BJ (cell line): ENCODE results near the gene PPIF. TPM values are rescaled to one million over a fixed set of nuclear protein-coding genes. Genes with fewer than 3 reads are reported as not detected.

Experiments
- CTCF ChIA-PET: fragments of 350-600 bp; formaldehyde crosslinking; extraction: SDS; loops from one replicate; lab custom pipeline; 2021; ENCODE audit warnings: antibody characterized with exemption, inconsistent platforms; lab: Yijun Ruan, JAX
- POLR2A ChIA-PET: fragments of 300-600 bp; sonication (Branson Sonifier 250); formaldehyde crosslinking; extraction: SDS; loops from one replicate; lab custom pipeline; 2021; ENCODE audit warnings: antibody characterized with exemption; lab: Charles Lee
- DNase-seq: peaks from one replicate; pipeline ENCODE4 v3.0.0-alpha.2; 2011; ENCODE audit warnings: low read depth
- H3K27me3 ChIP-seq: 2 replicates; pipeline ENCODE4 v1.6.0; 2011; ENCODE audit warnings: low read length; ENCODE audit not compliant: control insufficient read depth, insufficient read depth
- H3K36me3 ChIP-seq: 2 replicates; pipeline ENCODE4 v1.5.1; 2011; ENCODE audit warnings: low read length; ENCODE audit not compliant: control insufficient read depth, insufficient read depth
- H3K4me3 ChIP-seq: 2 replicates; pipeline ENCODE4 v1.5.1; 2011; ENCODE audit warnings: low read depth, mild to moderate bottlenecking, control low read depth, low read length
- polyA plus RNA-seq: library from polyadenylated mRNA; depleted of rRNA; stranded (reverse); fragments of >200 nt; gene quantifications from 2 replicates; pipeline ENCODE4 v1.2.3, GENCODE V29; 2011
- TF ChIP-seq, protein P1 (sequence below): IDR thresholded peaks from 2 replicates; pipeline ENCODE4 v1.5.1; 2011; ENCODE audit warnings: low read depth, mild to moderate bottlenecking, control low read depth, inconsistent platforms, low read length, moderate library complexity; ENCODE audit not compliant: insufficient read depth

Gene PPIF
- polyA plus RNA-seq, 1 experiment, result 73.9 TPM

DNA sequence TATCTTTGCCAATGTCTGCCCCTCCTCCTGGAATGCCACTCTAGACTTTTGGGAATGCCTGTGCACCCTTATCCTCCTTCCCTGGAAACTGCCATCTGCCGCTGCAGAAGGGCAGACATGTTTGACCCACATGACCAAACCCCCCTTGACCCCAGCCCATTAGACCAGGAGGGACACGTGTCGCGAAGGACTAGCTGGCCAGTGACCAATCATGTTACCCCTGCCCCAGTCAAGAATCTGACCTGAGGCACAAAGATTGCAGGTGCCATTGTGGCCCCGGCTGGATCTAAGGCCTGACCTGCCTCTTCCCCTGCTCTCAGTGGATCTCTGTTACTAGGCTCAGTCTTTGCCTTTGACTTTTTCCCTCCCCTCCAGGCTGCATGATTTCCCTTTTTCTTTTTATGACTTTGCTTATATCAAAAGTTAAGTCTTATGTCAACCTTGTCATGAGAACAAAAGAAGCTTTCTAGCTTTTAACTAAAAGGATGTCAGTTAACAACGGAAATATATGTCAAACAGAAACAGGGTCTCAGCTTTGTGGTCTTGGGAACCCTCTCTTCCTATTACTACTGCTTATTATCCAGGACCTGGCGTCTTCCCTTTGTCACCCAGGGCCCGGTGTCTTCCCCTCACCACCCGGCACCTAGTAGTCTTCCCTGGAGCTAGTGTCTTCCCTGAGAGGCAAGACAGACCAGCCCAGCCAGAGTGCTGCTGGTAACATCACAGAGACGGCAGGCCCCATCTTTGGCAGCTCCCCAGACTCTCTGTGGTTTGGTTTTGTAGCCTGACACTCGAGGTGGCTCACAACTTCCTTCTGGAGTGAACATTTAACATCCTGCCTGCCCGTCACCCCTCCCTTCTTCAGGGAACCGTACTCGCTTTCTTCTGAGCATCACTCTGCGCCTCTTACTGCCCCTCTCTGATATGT, 24.4 kb upstream of the PPIF start:
- TF ChIP-seq, protein P1, sequence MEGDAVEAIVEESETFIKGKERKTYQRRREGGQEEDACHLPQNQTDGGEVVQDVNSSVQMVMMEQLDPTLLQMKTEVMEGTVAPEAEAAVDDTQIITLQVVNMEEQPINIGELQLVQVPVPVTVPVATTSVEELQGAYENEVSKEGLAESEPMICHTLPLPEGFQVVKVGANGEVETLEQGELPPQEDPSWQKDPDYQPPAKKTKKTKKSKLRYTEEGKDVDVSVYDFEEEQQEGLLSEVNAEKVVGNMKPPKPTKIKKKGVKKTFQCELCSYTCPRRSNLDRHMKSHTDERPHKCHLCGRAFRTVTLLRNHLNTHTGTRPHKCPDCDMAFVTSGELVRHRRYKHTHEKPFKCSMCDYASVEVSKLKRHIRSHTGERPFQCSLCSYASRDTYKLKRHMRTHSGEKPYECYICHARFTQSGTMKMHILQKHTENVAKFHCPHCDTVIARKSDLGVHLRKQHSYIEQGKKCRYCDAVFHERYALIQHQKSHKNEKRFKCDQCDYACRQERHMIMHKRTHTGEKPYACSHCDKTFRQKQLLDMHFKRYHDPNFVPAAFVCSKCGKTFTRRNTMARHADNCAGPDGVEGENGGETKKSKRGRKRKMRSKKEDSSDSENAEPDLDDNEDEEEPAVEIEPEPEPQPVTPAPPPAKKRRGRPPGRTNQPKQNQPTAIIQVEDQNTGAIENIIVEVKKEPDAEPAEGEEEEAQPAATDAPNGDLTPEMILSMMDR, result no peak
- no peak for DNase-seq
- H3K27me3 ChIP-seq, result no peaks in the 10 kb centered on the region
- ChIA-PET POLR2A (no interaction called here), CTCF (interaction anchor here (0.6 to 1.4 kb wide), 4 partner anchors 25 to 128 kb away, joined by 3 to 4 read pairs (median 3); no protein-coding TSS in a partner anchor)
- no peak overlapping the region for H3K4me3 ChIP-seq
- H3K36me3 ChIP-seq, result no peaks in the 10 kb centered on the region

DNA sequence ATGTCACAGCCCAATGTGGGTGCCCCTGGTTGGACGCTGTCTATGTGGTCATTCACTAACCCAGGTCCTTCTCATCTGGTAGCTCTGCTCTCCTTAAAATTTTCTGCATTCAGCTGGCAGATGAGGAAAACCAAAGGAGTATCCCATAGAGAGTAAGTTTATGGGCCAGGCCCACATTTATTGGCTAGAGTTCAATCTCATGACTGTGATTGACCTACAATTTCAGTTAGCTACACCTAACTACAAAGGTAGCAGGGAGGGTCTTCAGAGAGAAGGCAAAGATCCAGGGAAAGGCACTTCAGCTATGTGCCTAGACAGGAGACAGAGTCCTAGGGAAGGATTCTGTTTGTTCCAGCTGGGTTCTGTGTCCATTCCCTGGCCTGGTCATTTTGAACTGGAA, 23.7 kb upstream of the PPIF start:
- TF ChIP-seq, protein P1, result no peak
- ChIA-PET POLR2A (no interaction called here), CTCF (interaction anchor here (0.6 kb wide), 1 partner anchor 128 kb away, joined by 3 read pairs; no protein-coding TSS in a partner anchor)
- no peak for DNase-seq
- H3K4me3 ChIP-seq, result no peak overlapping the region
- no peaks in the 10 kb centered on the region for H3K36me3 ChIP-seq
- H3K27me3 ChIP-seq, result no peaks in the 10 kb centered on the region

DNA sequence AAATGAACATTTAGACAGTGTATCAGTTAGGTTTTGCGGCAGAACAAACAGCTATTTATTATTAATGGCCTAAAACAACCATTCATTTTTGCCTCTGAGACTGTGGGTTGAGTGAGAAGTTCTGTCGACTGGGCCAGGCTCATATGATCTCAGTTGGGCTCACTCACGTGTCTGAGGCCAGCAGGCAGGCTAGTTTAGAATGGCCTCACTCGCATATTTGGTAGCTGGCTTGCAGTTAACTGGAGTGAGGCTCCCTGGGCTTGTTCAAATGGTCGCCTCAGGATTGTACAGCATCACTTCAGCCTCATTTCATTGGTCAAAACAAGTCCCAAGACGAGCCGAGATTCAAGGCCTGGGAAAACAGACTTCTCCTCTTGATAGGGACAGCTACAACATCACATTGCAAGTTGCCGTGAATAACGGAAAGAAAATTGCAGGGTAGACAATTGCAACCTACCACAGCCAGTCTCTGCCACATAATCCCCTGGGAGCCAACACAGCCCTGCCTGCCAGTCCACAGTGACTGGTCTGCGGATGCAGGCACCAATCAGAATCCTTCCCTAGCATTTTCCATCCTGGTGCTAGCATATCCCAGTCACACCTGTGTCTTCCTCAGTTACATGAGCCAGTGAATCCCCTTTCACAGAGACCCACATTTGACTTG, 23.1 kb upstream of the PPIF start:
- H3K36me3 ChIP-seq, result no peaks in the 10 kb centered on the region
- TF ChIP-seq, protein P1, result no peak
- no peak for DNase-seq
- ChIA-PET CTCF (no interaction called here), POLR2A (no interaction called here)
- no peaks in the 10 kb centered on the region for H3K27me3 ChIP-seq
- no peak overlapping the region for H3K4me3 ChIP-seq

DNA sequence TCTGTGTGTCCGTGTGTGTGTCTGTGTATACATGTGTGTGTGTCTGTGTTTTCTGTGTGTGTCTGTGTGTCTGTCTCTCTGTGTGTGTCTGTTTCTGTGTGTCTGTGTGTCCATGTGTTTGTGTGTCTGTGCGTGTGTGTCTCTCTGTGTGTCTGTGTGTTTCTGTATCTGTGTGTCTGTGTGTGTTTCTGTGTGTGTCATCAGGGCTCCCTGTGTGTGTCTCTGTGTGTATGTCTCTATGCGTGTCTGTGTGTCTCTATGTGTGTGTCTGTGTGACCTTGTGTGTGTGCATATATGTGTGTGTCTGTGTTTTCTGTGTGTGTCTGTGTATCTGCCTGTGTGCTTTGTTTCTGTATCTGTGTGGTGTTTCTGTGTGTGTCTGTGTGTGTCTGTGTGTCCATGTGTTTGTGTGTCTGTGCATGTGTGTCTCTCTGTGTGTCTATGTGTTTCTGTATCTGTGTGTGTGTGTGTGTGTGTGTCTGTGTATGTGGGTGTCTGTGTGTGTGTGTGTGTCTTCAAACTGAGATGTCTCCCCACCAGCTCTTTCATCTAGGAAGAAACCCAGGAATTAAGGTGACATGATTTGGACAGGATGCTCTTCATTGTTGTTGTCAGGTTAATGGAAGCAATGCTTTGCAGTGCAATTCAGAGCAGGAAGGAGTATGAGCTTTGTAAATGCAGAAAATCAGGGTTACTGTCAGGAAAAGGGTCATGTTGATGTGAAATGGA, 20.7 kb upstream of the PPIF start:
- DNase-seq, result no peak
- no peaks in the 10 kb centered on the region for H3K36me3 ChIP-seq
- ChIA-PET CTCF (interaction anchor here (1.6 kb wide), 1 partner anchor 20 kb away, joined by 5 read pairs; no protein-coding TSS in a partner anchor), POLR2A (no interaction called here)
- H3K4me3 ChIP-seq, result no peak overlapping the region
- TF ChIP-seq, protein P1, result no peak
- H3K27me3 ChIP-seq, result no peaks in the 10 kb centered on the region
